ENCODE measurements around the gene ARMC7. TPM values are rescaled to one million over a fixed set of nuclear protein-coding genes. Genes with fewer than 3 reads are reported as not detected.
"Not testable (repeated sequence)": the region's sequence is repeated elsewhere in the genome, so short reads cannot be mapped to it uniquely, and the experiment has no call there.

ARMC7 gene
- total RNA-seq, 1 donor from 2014 or later = 3.5 TPM

- DNase-seq = no peak
Measured at GRCh38 chr17:75102385-75102821, 7.4 kb upstream of the ARMC7 start.

- no peak for DNase-seq
Measured at GRCh38 chr17:75103601-75104554, 5.9 kb upstream of the ARMC7 start.

- DNase-seq = peak; percentile 46
Measured at GRCh38 chr17:75105126-75106080, 4.4 kb upstream of the ARMC7 start.

GRCh38 chr17:75108193-75108592, 1.6 kb upstream of the ARMC7 start:
- DNase-seq = no peak

DNA sequence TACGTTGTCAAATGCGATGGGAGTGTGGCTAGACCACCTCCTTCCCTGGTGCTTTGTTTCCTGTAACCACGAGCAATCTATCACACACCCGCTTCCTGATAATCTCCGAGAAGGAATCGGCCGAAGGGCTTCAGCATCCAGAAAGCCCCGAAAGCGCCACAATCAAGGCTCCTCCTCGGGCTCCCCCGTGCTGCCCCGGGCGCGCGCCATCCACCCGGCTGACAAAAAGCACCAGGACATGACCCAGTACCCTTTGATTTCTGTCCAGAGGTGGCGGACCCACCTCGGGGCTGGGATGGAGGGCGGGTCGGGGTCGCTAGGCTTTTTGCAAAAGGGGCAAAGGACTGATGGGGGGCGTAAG, 743 bp upstream of the ARMC7 start:
- no peak for DNase-seq

- no peak for DNase-seq
Measured at GRCh38 chr17:75110234-75110937, 617 bp downstream of the ARMC7 start.

DNA sequence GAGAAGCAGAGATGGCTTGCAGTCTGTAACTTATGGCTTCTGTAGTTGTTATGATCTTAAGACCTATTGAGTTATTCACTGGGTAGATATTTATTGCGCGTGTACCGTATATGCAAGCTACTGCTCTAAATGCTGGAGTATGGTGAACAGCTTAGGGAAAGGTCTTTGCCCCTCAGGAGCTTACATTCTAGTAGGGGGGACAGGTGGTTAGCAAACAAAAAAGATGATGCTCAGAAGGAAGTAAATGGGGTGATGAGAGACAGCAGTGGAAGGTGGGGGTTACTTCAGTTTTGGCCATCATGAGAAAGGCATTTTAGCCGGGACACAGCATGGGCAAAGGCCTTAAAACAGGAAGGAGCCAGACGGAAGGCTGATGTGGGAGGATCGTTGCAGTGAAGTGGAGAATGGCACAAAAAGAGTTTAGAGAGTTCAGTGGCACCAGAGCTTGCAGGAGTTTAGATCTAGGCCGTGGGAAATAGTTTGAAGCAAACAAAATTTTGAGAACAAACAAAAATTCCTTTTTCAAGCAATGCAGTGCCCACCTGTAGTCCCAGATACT, 2.1 kb downstream of the ARMC7 start:
- DNase-seq = no peak

GRCh38 chr17:75113798-75114551, 4.2 kb downstream of the ARMC7 start:
- DNase-seq = peak; percentile 97

DNA sequence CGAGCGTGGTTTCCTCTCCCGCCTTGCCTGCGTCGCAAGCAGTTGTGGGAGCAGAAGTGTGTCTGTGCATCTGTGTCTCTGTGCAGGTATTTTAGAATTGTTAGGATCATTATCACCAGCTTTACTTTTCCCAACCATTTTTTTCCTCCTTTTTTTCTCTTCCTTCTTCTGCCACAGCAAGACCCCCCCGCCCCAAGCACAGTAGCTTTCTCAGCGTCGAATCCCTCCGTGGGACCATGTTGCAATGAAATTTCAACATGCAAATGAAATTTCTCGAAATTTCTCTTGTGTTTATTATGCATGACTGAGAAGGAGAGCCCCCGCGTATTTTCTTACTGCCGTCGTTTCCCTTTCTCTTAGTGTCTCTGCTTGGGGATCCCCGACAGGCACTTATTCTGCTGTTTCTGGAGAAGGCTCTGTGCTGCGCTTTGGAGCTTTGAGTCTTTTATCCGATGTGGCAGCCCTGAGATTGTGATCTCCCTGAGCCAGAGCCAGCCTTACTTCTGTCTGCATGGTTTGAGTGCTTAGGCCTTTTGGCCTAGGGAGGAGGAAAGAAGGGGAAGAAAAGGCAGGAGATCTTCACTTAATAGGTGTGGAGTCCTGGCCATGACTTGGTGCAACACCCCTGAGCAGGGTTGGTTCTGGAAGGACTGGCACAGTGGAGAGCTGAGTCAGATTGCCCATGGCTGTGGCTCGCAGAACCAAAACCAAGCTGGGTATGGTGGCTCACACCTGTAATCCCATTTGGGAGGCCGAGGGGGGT, 5.0 kb downstream of the ARMC7 start:
- no peak for DNase-seq

DNA sequence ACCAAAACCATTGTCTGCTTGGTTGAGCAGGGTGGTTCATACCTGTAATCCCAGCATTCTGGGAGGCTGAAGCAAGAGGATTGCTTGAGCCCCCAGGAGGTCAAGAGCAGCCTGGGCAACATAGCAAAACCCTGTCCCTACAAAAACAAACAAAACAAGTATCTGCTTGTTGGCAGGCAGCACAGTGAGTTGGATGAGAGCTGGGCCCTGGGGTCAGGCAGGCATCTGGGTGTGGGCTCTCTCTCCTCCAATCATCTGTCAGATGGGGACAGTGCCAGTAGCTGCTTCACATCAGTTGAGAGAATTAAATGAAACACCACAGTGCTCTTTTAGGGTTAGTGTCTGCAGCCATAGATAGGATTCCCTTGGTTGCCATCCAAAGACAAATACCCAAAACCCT, 5.8 kb downstream of the ARMC7 start:
- DNase-seq = no peak

DNA sequence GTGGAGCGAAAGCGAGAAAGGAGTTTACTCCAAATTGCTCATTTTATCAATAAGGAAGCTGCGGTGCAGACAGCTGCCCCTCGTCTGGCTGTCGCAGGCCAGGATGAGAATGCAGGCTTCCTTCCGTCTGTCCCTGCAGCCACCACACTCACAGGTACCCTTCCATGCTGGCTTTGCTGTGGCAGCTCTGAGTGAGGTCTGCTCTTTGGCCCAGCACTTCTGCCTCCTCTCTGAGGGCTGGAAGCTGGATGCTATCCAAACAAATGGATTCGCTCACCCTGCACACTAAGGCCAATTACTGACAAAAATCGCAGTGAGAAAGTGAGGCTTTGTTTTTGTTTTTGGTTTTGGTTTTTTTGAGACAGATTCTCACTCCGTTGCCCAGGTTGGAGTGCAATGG, 7.0 kb downstream of the ARMC7 start:
- DNase-seq = no peak

DNA sequence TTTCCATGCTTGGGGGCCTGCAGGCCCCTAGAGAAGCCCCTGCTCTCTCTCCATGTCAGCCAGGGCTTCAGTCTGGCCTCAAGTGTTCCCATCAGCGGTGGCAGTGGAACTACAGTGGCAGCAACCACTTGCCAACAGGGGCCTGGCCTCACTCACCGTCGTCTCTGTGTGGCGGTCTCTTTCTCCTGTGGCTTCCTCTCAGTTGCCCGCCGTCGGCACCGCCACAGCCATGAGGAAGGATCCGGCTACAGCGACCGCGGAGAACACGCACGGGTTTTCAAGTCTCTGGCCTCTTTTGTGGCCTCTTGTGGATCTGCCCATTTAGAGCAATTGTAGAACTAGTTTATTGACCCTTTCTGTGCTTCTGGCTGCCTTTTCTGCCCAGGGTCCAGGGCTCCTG, 8.5 kb downstream of the ARMC7 start:
- DNase-seq = no peak

DNA sequence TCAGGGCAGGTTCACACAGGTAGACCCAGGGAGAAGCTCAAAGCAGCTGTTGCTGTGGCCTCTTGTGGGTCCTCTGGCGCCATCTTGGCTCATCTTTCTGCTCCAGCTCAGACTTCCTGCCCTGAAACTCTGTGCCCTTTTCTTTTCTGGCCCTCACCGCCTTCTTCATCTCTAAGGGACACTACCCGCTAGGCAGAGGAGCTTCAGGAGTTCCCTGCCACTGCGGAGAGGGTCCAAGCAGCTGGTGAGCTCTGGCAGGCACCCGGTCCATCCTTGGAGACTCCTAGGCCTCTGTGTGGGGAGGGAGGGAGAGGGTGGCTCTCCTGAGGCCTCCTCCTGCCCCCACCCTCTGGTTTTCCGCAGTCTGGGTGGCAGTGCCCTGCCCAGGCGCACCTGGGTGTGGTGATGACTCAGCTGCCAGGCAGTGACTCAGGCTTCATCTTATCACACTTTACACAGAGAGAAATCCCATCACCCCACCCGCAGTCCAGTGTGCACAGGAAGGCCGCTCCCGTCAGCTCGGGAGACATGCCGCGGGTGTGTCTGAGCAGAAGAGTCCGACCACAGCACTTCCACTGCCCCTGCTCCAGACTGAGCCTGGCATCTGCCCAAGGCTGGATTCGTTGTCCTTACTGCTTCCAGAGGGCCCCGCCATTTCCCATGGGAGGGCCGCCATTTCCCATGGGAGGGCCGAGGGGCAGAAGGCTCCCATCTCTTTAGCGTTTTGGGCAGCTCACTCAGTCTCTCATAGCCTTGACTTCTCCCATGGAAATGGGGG, 14.5 kb downstream of the ARMC7 start:
- no peak for DNase-seq

DNA sequence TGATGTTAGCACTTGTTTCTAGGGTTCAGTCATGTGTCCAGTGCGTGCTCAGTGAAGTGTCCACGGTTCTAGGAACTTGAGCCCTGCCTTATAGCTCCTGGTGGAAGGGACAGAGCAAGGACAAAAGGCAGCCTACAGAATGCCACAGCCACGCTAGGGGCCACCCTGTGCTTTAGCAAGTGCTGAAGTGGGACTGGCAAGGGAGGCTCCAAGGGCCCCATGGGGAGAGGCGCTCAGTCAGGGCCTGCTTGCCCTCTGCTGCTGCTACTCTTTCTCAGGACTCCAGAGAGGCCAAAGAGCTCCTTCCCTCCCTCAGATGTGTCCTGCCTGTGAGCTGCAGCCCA, 15.0 kb downstream of the ARMC7 start:
- no peak for DNase-seq

GRCh38 chr17:75125984-75126383, 16.2 kb downstream of the ARMC7 start:
- no peak for DNase-seq

DNA sequence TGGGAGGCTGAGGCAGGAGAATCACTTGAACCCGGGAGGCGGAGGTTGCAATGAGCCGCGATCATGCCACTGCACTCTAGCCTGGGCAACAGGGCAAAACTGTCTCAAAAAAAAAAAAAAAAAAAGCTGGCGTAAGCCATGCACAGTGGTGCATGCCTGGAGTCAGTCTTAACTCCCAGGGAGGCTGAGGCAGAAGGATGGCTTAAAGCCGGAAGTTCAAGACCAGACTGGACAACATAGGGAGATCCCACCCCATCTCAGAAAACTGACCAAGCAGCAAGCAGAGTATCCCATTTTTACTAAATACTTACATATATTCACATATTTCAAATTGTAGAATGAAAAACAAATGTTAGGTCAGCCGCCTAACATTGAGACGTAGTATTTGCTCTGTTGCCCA, 17.2 kb downstream of the ARMC7 start:
- no peak for DNase-seq

DNA sequence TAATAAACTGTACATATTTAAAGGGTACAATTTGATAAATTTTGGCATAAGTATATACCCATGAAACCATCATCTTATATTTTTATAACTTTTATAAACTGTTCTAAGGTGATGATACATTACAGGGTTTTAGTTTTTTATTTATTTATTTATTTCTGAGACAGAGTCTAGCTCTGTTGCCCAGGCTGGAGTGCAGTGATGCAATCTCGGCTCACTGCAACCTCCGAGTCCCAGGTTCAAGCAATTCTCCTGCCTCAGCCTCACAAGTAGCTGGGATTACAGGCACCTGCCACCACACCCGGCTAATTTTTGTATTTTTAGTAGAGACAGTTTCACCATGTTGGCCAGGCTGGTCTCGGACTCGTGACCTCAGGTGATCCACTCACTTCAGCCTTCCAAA, 18.2 kb downstream of the ARMC7 start:
- not testable (repeated sequence) for DNase-seq

GRCh38 chr17:75128694-75129505, 19.1 kb downstream of the ARMC7 start:
- no peak for DNase-seq

DNA sequence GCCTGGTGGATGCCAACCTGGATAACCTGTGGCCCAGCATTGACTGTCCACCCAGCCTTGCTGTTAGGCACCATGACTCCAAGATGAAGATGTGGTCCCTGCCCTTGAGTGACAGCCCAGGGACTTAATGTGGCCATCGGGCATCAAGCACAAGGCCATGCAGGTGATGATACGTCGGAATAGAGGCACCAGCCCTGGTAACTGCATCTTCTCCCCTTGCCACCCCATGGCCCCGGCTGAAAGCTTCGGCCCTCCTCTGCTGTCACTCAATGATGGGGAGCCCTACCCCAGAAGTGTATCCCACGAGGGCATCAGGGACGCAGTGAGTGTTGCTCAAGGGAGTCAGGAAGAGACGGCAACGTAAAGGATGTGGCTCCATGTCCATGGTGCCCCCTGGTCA, 19.8 kb downstream of the ARMC7 start:
- no peak for DNase-seq
